NCI-H748 treated with DMSO at 0.1 percent for 48 hours (cell line): Measurements from ENCODE around the gene IL12RB1.
A peak's percentile ranks its signal among the peaks of the same experiment; 100 is the strongest.
"Not testable (repeated sequence)": the region's sequence is repeated elsewhere in the genome, so short reads cannot be mapped to it uniquely, and the experiment has no call there.

Source experiments
- DNase-seq: peaks from one replicate; lab custom pipeline; 2025; lab: John Stamatoyannopoulos, UW

IL12RB1 gene

GRCh38 chr19:18046059-18046718, 40.5 kb downstream of the IL12RB1 start:
- DNase-seq, result no peak

- DNase-seq, result no peak
Measured at GRCh38 chr19:18045307-18046050, 41.3 kb downstream of the IL12RB1 start.

GRCh38 chr19:18044825-18045304, 41.9 kb downstream of the IL12RB1 start:
- no peak for DNase-seq

- DNase-seq, result no peak
Measured at GRCh38 chr19:18043676-18044075, 43.1 kb downstream of the IL12RB1 start.

GRCh38 chr19:18041054-18041453, 45.7 kb downstream of the IL12RB1 start:
- DNase-seq, result no peak

GRCh38 chr19:18032102-18032501, 54.6 kb downstream of the IL12RB1 start:
- DNase-seq, result not testable (repeated sequence)

- not testable (repeated sequence) for DNase-seq
Measured at GRCh38 chr19:18031401-18031800, 55.3 kb downstream of the IL12RB1 start.

- peak; percentile 1 for DNase-seq
Measured at GRCh38 chr19:18029617-18030338, 57.0 kb downstream of the IL12RB1 start.

- no peak for DNase-seq
Measured at GRCh38 chr19:18027151-18027550, 59.6 kb downstream of the IL12RB1 start.

- DNase-seq, result no peak
Measured at GRCh38 chr19:18023622-18024251, 63.0 kb downstream of the IL12RB1 start.

- DNase-seq, result no peak
Measured at GRCh38 chr19:18021121-18021755, 65.5 kb downstream of the IL12RB1 start.

- no peak for DNase-seq
Measured at GRCh38 chr19:18020212-18021085, 66.3 kb downstream of the IL12RB1 start.

GRCh38 chr19:18017275-18018083, 69.3 kb downstream of the IL12RB1 start:
- no peak for DNase-seq

GRCh38 chr19:18016209-18016910, 70.4 kb downstream of the IL12RB1 start:
- no peak for DNase-seq

- no peak for DNase-seq
Measured at GRCh38 chr19:18014197-18014596, 72.5 kb downstream of the IL12RB1 start.

- DNase-seq, result no peak
Measured at GRCh38 chr19:18013210-18014111, 73.3 kb downstream of the IL12RB1 start.

- no peak for DNase-seq
Measured at GRCh38 chr19:18010149-18010548, 76.6 kb downstream of the IL12RB1 start.

GRCh38 chr19:18009412-18010066, 77.2 kb downstream of the IL12RB1 start:
- DNase-seq, result no peak
